ENCODE results near the gene CD84.
"Not testable (repeated sequence)": the region's sequence is repeated elsewhere in the genome, so short reads cannot be mapped to it uniquely, and the experiment has no call there.

Gene CD84

GRCh38 chr1:160538985-160539651 is 40.2 kb downstream of the CD84 start:
- Histone ChIP-seq H3K4me3 (no peak overlapping the region), H3K9ac (peak overlapping the region; percentile 76; the same call in 1 of the 2 replicates)

GRCh38 chr1:160537714-160538665 is 41.3 kb downstream of the CD84 start:
- Histone ChIP-seq H3K36me3 (peaks cover 14% of the 10 kb centered on the region; the same call in 1 of the 2 replicates), H3K4me3 (no peak overlapping the region), H3K4me1 (peaks cover 49% of the 10 kb centered on the region), H4K20me1 (no peaks in the 10 kb centered on the region), H3K27ac (no peak overlapping the region), H3K9ac (no peak overlapping the region), H3K9me3 (peaks cover 39% of the 10 kb centered on the region), H3K27me3 (no peaks in the 10 kb centered on the region), H3K4me2 (no peak overlapping the region)
- TF ChIP-seq Cebpa-rat (IDR thresholded peaks at IDR 0.05), result no peak

More at GRCh38 chr1:160538985-160539651, 40.2 kb downstream of the CD84 start:
- Histone ChIP-seq H3K4me1 (peaks cover 54% of the 10 kb centered on the region), H3K9me3 (peaks cover 28% of the 10 kb centered on the region), H3K27ac (peak overlapping the region; percentile 93), H3K27me3 (no peaks in the 10 kb centered on the region), H4K20me1 (no peaks in the 10 kb centered on the region), H3K36me3 (peaks cover 8% of the 10 kb centered on the region; the same call in 1 of the 2 replicates), H3K4me2 (peak overlapping the region; percentile 71)
- TF ChIP-seq Cebpa-rat (IDR thresholded peaks at IDR 0.05), result no peak

- no peak overlapping the region for H3K4me3 ChIP-seq
- H3K4me1 ChIP-seq, result peaks cover 23% of the 10 kb centered on the region
- H3K27ac ChIP-seq, result no peak overlapping the region
- peaks cover 28% of the 10 kb centered on the region for H3K36me3 ChIP-seq
- no peak overlapping the region for H3K4me2 ChIP-seq
- no peak overlapping the region for H3K9ac ChIP-seq
- H3K27me3 ChIP-seq, result no peaks in the 10 kb centered on the region
- no peak for TF ChIP-seq Cebpa-rat (IDR thresholded peaks at IDR 0.05)
- no peaks in the 10 kb centered on the region for H4K20me1 ChIP-seq
- peaks cover 69% of the 10 kb centered on the region for H3K9me3 ChIP-seq
Observed at GRCh38 chr1:160534823-160535605, 44.3 kb downstream of the CD84 start.

- H3K4me3 ChIP-seq, result not testable (repeated sequence)
- peaks cover 92% of the 10 kb centered on the region for H3K9me3 ChIP-seq
Observed at GRCh38 chr1:160532557-160532813, 46.8 kb downstream of the CD84 start.

GRCh38 chr1:160531809-160532556 is 47.3 kb downstream of the CD84 start:
- H3K9me3 ChIP-seq, result peaks cover 96% of the 10 kb centered on the region
- H3K9ac ChIP-seq, H4K20me1 ChIP-seq, H3K4me3 ChIP-seq, H3K27ac ChIP-seq, H3K27me3 ChIP-seq, H3K4me2 ChIP-seq: not testable (repeated sequence)
- H3K36me3 ChIP-seq, result peaks cover 27% of the 10 kb centered on the region
- H3K4me1 ChIP-seq, result peaks cover 10% of the 10 kb centered on the region

More at GRCh38 chr1:160532557-160532813, 46.8 kb downstream of the CD84 start:
- H3K4me2 ChIP-seq, H4K20me1 ChIP-seq, H3K9ac ChIP-seq, H3K27me3 ChIP-seq, H3K27ac ChIP-seq: not testable (repeated sequence)
- peaks cover 13% of the 10 kb centered on the region for H3K4me1 ChIP-seq
- H3K36me3 ChIP-seq, result peaks cover 28% of the 10 kb centered on the region

- peak overlapping the region; percentile 17 for H3K4me2 ChIP-seq
- peaks cover 20% of the 10 kb centered on the region for H3K36me3 ChIP-seq
- not testable (repeated sequence) for H3K4me1 ChIP-seq, H3K4me3 ChIP-seq, H3K27me3 ChIP-seq, H3K27ac ChIP-seq, H3K9ac ChIP-seq, H4K20me1 ChIP-seq
- H3K9me3 ChIP-seq, result peaks cover 94% of the 10 kb centered on the region
Observed at GRCh38 chr1:160529401-160529952, 49.8 kb downstream of the CD84 start.

- not testable (repeated sequence) for H4K20me1 ChIP-seq, H3K4me2 ChIP-seq, H3K9ac ChIP-seq, H3K27me3 ChIP-seq, H3K4me3 ChIP-seq, H3K36me3 ChIP-seq, H3K27ac ChIP-seq
- H3K4me1 ChIP-seq, result peaks cover 35% of the 10 kb centered on the region
- H3K9me3 ChIP-seq, result peaks cover 43% of the 10 kb centered on the region
Observed at GRCh38 chr1:160523789-160524188, 55.5 kb downstream of the CD84 start.

- Histone ChIP-seq H3K4me1 (peaks cover 35% of the 10 kb centered on the region), H3K36me3 (no peaks in the 10 kb centered on the region)
Observed at GRCh38 chr1:160522622-160523345, 56.5 kb downstream of the CD84 start, which contains the start of gene SLAMF6. Gene SLAMF6 (minus strand): TSS chr1:160523255. CDS start chr1:160523192, 63 bp downstream.

More at GRCh38 chr1:160522622-160523345, 56.5 kb downstream of the CD84 start, which contains the start of gene SLAMF6:
- H3K4me3 ChIP-seq, result no peak within 1 kb of the TSS
- H4K20me1 ChIP-seq, result no peaks in the 10 kb centered on the region
- no peak within 1 kb of the TSS for H3K9ac ChIP-seq
- no peak for TF ChIP-seq Cebpa-rat (IDR thresholded peaks at IDR 0.05)
- peaks cover 38% of the 10 kb centered on the region for H3K9me3 ChIP-seq
- H3K27ac ChIP-seq, result no peak within 1 kb of the TSS
- no peaks in the 10 kb centered on the region for H3K27me3 ChIP-seq
- peak within 1 kb of the TSS; percentile 36 for H3K4me2 ChIP-seq

Measured in BLaER1 (cell line).